Measurements from ENCODE around the gene RUNX2.
A peak's percentile ranks its signal among the peaks of the same experiment; 100 is the strongest.

Gene RUNX2

DNA sequence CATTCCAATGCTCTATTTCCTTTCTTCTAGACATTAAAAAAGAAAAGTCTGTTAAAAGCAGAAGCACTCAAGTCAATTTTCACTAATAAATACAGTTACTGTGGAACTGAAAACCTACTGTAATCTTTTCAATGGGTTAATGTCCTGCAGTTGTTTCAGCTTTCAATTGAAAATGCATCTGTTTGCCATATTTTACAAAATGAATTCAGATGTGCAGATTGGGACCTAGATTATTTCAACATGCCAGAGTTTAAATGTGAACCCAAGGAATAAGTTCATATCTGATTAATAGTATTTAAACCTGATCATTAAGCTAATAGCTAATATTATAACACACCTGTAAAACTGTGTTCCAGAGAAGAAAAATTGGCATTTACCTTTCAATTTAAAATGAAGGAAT is 39.9 kb downstream of the RUNX2 start:
- no peak for TF ChIP-seq ESRRG (CRISPR knock-in tag; IDR thresholded peaks at IDR 0.05)
- peak; percentile 75 for TF ChIP-seq TCF4 (CRISPR knock-in tag; IDR thresholded peaks at IDR 0.05; ENCODE audit: borderline replicate concordance)
- ATAC-seq = no peak

DNA sequence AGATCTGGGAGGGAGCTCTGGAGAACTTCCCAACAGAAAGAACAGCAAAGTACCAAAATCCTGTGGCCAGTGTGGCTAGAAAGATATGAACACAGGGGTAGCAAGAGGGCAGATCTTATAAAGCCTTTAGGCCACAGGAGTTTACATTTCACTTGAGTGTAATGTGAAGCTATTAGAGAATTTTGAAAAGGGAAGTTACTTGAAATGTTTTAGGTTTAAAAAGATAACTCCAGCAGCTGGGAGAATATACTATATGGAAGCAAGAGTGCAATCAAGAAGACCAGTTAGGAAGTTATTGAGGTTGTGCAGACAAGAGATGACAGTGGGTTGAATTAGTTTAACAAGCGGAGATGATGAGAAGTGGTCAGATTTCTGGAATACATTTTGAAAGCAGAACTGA is 41.7 kb downstream of the RUNX2 start:
- no peak for ATAC-seq
- no peak for TF ChIP-seq PPARA (CRISPR knock-in tag; IDR thresholded peaks at IDR 0.05; ENCODE audit: borderline replicate concordance)
- TF ChIP-seq CSDC2 (CRISPR knock-in tag; IDR thresholded peaks at IDR 0.05) = no peak
- TF ChIP-seq, protein P1, sequence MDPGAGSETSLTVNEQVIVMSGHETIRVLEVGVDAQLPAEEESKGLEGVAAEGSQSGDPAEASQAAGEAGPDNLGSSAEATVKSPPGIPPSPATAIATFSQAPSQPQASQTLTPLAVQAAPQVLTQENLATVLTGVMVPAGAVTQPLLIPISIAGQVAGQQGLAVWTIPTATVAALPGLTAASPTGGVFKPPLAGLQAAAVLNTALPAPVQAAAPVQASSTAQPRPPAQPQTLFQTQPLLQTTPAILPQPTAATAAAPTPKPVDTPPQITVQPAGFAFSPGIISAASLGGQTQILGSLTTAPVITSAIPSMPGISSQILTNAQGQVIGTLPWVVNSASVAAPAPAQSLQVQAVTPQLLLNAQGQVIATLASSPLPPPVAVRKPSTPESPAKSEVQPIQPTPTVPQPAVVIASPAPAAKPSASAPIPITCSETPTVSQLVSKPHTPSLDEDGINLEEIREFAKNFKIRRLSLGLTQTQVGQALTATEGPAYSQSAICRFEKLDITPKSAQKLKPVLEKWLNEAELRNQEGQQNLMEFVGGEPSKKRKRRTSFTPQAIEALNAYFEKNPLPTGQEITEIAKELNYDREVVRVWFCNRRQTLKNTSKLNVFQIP (CRISPR knock-in tag; IDR thresholded peaks at IDR 0.05; ENCODE audit: borderline replicate concordance, low read depth) = no peak
- no peak for TF ChIP-seq ESRRG (CRISPR knock-in tag; IDR thresholded peaks at IDR 0.05)
- no peak for TF ChIP-seq ZFP30 (CRISPR knock-in tag; IDR thresholded peaks at IDR 0.05)
- TF ChIP-seq SNAI2 (CRISPR knock-in tag; IDR thresholded peaks at IDR 0.05) = no peak

DNA sequence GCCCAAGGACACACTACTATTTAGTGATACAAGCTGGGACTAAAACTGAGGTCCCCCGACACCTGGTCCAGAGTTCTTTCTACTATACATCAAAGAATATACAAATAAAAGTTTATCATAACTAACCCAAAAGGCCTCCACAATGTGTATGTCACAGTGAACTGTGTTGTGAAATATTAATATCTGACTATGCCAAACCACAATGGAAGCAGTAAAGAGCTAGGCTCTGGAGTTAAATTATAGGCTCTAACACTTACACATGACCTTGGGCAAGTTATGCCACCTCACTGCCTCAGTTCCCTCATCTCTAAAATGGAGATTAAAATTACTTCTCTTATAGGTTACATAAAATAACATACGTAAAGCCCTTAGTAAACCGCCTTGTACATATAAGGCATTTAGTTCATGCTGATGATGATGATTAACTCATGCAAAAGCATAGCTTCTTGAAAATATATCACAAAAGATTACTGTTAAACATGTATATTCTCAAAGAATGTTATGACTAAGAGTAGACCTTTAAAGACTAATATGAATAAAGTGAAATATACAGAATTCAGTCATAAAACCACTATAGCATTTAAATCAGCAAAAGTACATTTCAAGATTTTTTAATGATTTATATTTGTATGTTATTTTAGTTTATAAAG is 43.9 kb downstream of the RUNX2 start:
- ATAC-seq = no peak
- TF ChIP-seq RARB (CRISPR knock-in tag; IDR thresholded peaks at IDR 0.05) (no peak), OSR1 (CRISPR knock-in tag; IDR thresholded peaks at IDR 0.05) (no peak), ZC3H10 (CRISPR knock-in tag; IDR thresholded peaks at IDR 0.05) (no peak), TCF4 (CRISPR knock-in tag; IDR thresholded peaks at IDR 0.05; ENCODE audit: borderline replicate concordance) (no peak)
- TF ChIP-seq, protein P2, sequence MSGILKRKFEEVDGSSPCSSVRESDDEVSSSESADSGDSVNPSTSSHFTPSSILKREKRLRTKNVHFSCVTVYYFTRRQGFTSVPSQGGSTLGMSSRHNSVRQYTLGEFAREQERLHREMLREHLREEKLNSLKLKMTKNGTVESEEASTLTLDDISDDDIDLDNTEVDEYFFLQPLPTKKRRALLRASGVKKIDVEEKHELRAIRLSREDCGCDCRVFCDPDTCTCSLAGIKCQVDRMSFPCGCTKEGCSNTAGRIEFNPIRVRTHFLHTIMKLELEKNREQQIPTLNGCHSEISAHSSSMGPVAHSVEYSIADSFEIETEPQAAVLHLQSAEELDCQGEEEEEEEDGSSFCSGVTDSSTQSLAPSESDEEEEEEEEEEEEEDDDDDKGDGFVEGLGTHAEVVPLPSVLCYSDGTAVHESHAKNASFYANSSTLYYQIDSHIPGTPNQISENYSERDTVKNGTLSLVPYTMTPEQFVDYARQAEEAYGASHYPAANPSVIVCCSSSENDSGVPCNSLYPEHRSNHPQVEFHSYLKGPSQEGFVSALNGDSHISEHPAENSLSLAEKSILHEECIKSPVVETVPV (CRISPR knock-in tag; IDR thresholded peaks at IDR 0.05) = no peak

DNA sequence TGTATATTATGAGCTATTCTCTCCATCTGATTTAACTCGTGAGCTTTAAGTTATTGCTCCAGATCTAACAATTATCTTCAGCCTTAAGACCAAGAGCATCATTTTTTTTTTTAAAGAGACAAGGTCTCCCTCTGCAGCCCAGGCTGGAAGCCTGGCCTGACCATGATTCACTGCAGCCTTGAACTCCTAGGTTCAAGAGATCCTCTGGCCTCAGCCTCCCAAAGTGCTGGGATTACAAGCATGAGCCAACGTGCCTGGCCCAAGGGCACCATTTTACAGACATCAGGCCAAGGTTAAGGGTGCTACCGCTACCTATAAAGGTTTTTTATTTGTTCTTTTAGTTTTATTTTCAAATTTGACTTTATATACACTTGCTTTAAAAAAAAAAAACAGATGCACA is 47.3 kb downstream of the RUNX2 start:
- no peak for ATAC-seq
- no peak for TF ChIP-seq TCF4 (CRISPR knock-in tag; IDR thresholded peaks at IDR 0.05; ENCODE audit: borderline replicate concordance)
- TF ChIP-seq ZNF8 (CRISPR knock-in tag; IDR thresholded peaks at IDR 0.05) = no peak
- TF ChIP-seq CSDC2 (CRISPR knock-in tag; IDR thresholded peaks at IDR 0.05) = no peak
- TF ChIP-seq, protein P2 (CRISPR knock-in tag; IDR thresholded peaks at IDR 0.05) = no peak
- TF ChIP-seq ZFP3 (CRISPR knock-in tag; IDR thresholded peaks at IDR 0.05) = no peak
- TF ChIP-seq ZNF565 (CRISPR knock-in tag; conservative IDR thresholded peaks at IDR 0.05; ENCODE audit: low read depth) = no peak
- TF ChIP-seq GLIS3 (CRISPR knock-in tag; IDR thresholded peaks at IDR 0.05) = no peak
- no peak for TF ChIP-seq ZFP30 (CRISPR knock-in tag; IDR thresholded peaks at IDR 0.05)
- no peak for TF ChIP-seq RARB (CRISPR knock-in tag; IDR thresholded peaks at IDR 0.05)
- no peak for TF ChIP-seq OSR1 (CRISPR knock-in tag; IDR thresholded peaks at IDR 0.05)
- no peak for TF ChIP-seq ESRRG (CRISPR knock-in tag; IDR thresholded peaks at IDR 0.05)
- TF ChIP-seq, protein P1 (CRISPR knock-in tag; IDR thresholded peaks at IDR 0.05; ENCODE audit: borderline replicate concordance, low read depth) = no peak
- TF ChIP-seq ARNTL (CRISPR knock-in tag; IDR thresholded peaks at IDR 0.05; ENCODE audit: borderline replicate concordance, low read depth) = no peak
- TF ChIP-seq ZC3H10 (CRISPR knock-in tag; IDR thresholded peaks at IDR 0.05) = no peak
- TF ChIP-seq, protein P3, sequence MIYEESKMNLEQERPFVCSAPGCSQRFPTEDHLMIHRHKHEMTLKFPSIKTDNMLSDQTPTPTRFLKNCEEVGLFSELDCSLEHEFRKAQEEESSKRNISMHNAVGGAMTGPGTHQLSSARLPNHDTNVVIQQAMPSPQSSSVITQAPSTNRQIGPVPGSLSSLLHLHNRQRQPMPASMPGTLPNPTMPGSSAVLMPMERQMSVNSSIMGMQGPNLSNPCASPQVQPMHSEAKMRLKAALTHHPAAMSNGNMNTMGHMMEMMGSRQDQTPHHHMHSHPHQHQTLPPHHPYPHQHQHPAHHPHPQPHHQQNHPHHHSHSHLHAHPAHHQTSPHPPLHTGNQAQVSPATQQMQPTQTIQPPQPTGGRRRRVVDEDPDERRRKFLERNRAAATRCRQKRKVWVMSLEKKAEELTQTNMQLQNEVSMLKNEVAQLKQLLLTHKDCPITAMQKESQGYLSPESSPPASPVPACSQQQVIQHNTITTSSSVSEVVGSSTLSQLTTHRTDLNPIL (CRISPR knock-in tag; IDR thresholded peaks at IDR 0.05; ENCODE audit: low read depth) = no peak
